Measurements from ENCODE around the gene FJX1. TPM values are rescaled to one million over a fixed set of nuclear protein-coding genes. Genes with fewer than 3 reads are reported as not detected.
"Not testable (repeated sequence)": the region's sequence is repeated elsewhere in the genome, so short reads cannot be mapped to it uniquely, and the experiment has no call there.

The FJX1 gene
- polyA plus RNA-seq, 5 donors = 3.6 to 5.9 (median 5.4) TPM

DNA sequence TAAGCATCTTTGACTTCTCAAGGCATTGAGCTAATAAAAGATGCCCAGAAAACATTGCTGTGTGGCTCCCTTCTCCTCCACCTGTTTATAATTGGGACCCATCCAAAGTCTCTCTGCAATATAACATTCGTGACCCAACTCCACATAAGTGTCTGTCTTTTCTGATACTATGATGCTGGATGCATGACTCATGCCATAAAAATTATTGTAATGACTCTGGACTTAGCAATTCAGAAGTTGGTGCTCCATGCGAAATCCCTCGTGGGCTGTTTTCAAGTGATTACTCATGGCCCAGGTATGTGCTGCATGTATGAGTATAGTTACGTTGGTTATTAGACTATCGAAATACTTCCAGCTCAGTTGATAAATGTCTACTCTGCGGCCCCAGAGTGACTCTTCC is 11.7 kb downstream of the FJX1 start:
- no peak for DNase-seq

GRCh38 chr11:35631891-35632290 is 13.6 kb downstream of the FJX1 start:
- DNase-seq = no peak

- DNase-seq = no peak
These were observed 14.0 kb downstream of the FJX1 start for GRCh38 chr11:35632301-35632700.

GRCh38 chr11:35633827-35634423 is 15.7 kb downstream of the FJX1 start:
- DNase-seq = no peak

GRCh38 chr11:35635933-35636332 is 17.7 kb downstream of the FJX1 start:
- DNase-seq = no peak

GRCh38 chr11:35639591-35640179 is 21.4 kb downstream of the FJX1 start:
- DNase-seq = no peak

- DNase-seq = no peak
These were observed 23.1 kb downstream of the FJX1 start for GRCh38 chr11:35641171-35641897.

DNA sequence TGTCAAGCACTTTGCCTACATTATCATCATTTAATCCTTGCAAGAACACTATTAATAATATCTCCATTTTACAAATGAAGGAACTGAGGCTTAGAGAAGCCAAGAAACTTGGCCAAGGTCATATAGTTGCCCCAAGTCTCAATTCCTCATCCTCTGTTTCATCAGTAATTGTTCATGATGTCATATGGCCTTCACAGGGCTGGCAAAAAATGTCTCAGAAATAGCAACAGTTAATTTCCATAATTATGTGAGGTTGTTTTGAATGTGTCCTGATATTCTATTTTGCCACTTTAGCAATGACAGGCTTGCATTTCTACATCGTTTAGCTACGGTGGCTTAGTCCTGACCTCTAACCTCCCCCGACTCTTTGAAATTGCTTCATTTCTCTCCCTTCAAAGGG is 23.7 kb downstream of the FJX1 start:
- DNase-seq = no peak

GRCh38 chr11:35647421-35648093 is 29.3 kb downstream of the FJX1 start:
- no peak for DNase-seq

DNA sequence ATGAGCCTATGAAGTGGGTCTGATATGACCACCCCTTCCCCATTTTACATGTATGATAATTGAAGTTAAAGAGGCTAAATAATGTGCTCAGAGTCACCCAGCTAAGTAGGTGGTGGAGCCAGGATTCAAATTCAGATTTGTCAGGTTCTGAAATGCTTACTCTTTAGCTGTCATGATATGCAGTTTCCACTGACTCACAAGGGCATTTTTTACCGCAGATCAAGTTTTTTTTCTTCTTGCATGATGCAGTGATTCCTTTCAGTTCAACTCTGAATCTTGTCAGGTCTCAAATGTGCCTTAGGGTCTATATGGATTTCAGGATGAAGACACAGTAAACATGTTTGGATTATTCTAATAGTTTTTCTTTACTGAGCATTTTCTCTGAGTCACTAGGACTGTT is 31.7 kb downstream of the FJX1 start:
- DNase-seq = no peak

DNA sequence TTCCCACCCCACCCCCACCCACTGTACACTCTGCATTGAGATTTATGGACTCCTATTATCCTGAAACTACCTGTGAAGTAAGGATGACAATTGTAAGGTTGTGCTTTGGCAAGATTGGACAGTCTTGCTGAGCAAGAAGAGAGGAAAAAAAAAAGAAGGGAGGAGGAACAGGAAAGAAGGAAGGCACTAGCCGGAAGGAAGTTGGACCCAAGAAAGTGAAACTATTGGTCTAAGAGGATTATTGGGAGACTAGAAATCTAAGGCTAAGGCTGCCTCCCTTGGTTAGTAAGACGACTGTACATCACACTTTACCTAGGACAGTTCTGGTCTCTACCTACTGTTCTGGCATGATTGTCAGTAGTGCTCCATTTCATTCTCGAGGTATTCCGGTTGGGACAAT is 32.2 kb downstream of the FJX1 start:
- DNase-seq = no peak

DNA sequence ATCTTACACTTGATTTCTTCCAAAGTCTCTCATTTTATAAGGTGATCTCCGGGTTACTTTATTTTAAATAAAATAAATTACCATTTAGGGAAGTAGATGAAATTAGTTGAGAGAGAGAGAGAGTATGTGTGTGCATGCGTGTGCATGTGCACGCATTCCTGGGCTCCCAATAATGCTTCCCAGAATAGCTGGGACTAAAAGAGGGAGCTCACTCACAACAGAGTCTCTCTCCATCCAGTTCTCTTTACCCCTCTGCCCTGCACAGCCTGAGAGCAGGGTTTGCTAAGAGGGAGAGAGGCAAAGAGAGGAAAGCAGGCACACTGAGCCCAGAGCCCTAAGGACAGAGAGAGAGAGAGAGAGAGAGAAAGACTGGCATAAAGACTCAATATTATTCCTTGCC is 33.0 kb downstream of the FJX1 start:
- no peak for DNase-seq

- DNase-seq = not testable (repeated sequence)
These were observed 34.5 kb downstream of the FJX1 start for GRCh38 chr11:35652786-35653185.

GRCh38 chr11:35654711-35655110 is 36.5 kb downstream of the FJX1 start:
- no peak for DNase-seq

- DNase-seq = no peak
These were observed 37.0 kb downstream of the FJX1 start for GRCh38 chr11:35655254-35655653.

DNA sequence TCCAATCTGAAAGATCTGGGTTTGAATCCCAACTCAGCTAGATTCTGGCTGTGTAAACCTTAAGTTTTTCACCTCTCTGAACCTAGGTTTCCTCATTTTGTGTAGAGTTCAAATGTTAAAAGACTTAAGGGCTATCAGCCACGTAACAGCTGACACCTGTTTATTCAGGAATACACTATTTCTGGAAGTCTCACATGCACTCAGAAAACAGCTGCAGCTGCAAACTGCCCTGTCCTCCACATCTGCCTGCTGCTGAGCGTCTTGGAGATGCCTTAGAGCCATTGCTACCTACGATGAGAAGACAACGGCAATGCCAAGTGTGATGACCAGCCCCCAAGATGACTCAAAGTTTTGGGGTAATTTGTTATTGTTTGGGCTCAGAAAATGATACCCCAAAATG is 37.6 kb downstream of the FJX1 start:
- no peak for DNase-seq

- no peak for DNase-seq
These were observed 40.0 kb downstream of the FJX1 start for GRCh38 chr11:35658020-35658948.

DNA sequence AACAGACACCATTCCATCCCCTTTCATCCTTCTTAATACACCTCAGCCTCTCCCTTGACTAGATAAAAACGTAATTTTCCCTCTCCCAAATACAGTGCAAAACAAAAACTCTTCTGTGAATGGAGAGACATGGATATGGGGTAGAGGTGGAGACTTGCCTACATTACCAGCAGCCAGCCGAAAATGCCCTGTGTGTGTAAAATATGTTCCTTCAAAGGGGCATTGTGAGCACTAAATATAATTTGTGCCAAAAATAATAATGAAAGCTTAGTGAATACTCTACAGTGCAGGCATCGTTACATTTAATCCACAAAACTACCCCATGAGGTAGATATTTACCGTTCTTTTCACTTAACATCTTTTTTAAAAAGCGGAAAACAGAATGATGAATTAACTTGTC is 43.3 kb downstream of the FJX1 start:
- no peak for DNase-seq

GRCh38 chr11:35662061-35662648 is 43.9 kb downstream of the FJX1 start:
- no peak for DNase-seq

DNA sequence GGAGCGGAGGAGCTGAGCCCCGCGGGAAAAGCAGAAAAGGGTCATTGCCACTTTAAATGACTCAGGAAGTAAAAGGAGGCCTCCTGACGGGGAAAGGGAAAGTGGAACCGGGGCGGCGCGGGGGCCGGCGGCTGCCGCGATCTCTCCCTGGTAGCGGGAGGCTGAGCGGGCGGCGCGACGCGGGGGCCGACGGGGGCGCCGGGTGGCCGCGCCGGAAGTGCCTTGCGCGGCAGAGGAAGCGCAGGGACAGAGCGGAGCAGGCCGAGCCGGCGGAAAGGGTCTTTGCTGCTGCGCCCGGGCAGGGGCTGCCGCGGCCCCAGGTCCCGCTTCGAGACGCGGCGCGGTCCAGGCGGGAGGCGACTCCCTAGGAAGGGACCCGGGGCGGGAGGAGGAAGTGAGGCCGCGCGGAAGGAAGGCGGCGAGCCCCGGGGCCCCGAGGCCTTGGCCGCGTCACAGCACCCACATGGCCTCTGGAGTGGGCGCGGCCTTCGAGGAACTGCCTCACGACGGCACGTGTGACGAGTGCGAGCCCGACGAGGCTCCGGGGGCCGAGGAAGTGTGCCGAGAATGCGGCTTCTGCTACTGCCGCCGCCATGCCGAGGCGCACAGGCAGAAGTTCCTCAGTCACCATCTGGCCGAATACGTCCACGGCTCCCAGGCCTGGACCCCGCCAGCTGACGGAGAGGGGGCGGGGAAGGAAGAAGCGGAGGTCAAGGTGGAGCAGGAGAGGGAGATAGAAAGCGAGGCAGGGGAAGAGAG is 44.6 kb downstream of the FJX1 start, which contains the start of gene TRIM44:
Gene TRIM44 (plus strand): TSS at position 127 of the 759 bp plus-strand sequence. CDS start 337 bp downstream, at position 464.
- peak; percentile 78 to 81 for DNase-seq

- no peak for DNase-seq
These were observed 45.1 kb downstream of the FJX1 start for GRCh38 chr11:35663408-35663702.

All from right lung (tissue), 5 donors.